OCI-LY7 (cell line): ENCODE results near the gene YBX3.

Experiments used
- EZH2phosphoT487 ChIP-seq: fragments of 200-600 bp; sonication (generic); IDR thresholded peaks from 2 replicates; pipeline ENCODE4 v1.6.1; 2018; ENCODE audit warnings: low read depth, borderline replicate concordance, mild to moderate bottlenecking, mixed run types, antibody characterized with exemption, low read length, moderate library complexity, mixed read lengths
- TF ChIP-seq, protein P1 (sequence below): fragments of 200-600 bp; sonication (generic); conservative IDR thresholded peaks from 2 replicates; pipeline ENCODE4 v1.5.1; 2014; ENCODE audit warnings: mild to moderate bottlenecking, antibody characterized with exemption, low read length, moderate library complexity, mixed read lengths

- TF ChIP-seq, protein P1, sequence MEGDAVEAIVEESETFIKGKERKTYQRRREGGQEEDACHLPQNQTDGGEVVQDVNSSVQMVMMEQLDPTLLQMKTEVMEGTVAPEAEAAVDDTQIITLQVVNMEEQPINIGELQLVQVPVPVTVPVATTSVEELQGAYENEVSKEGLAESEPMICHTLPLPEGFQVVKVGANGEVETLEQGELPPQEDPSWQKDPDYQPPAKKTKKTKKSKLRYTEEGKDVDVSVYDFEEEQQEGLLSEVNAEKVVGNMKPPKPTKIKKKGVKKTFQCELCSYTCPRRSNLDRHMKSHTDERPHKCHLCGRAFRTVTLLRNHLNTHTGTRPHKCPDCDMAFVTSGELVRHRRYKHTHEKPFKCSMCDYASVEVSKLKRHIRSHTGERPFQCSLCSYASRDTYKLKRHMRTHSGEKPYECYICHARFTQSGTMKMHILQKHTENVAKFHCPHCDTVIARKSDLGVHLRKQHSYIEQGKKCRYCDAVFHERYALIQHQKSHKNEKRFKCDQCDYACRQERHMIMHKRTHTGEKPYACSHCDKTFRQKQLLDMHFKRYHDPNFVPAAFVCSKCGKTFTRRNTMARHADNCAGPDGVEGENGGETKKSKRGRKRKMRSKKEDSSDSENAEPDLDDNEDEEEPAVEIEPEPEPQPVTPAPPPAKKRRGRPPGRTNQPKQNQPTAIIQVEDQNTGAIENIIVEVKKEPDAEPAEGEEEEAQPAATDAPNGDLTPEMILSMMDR, result no peak
- TF ChIP-seq EZH2phosphoT487, result no peak
These were observed 5.7 kb downstream of the YBX3 start for GRCh38 chr12:10717410-10717809.
